GM12878 (cell line): ENCODE data around the gene GNB3. TPM values are rescaled to one million over a fixed set of nuclear protein-coding genes. Genes with fewer than 3 reads are reported as not detected.

Source experiments
- ATF2 ChIP-seq: IDR thresholded peaks from 2 replicates; pipeline ENCODE4 v1.6.1; 2012; ENCODE audit warnings: low read length, inconsistent platforms
- CUX1 ChIP-seq: IDR thresholded peaks from 2 replicates; pipeline ENCODE4 v1.6.1; 2012; ENCODE audit warnings: improper control_type of control experiment, low read depth, low read length; ENCODE audit not compliant: insufficient replicate concordance
- HDAC6 ChIP-seq: fragments of 200-600 bp; sonication (generic); IDR thresholded peaks from one replicate; pipeline ENCODE4 v1.8.0; 2017; ENCODE audit warnings: antibody characterized with exemption; ENCODE audit not compliant: unreplicated experiment
- KDM1A ChIP-seq: fragments of 200-600 bp; sonication (generic); IDR thresholded peaks from 2 replicates; pipeline ENCODE4 v1.6.1; 2016; ENCODE audit warnings: borderline replicate concordance
- WRNIP1 ChIP-seq: IDR thresholded peaks from 2 replicates; pipeline ENCODE4 v1.6.1; 2011; ENCODE audit warnings: low read depth, low read length, improper control_type of control experiment, borderline replicate concordance
- ZNF622 ChIP-seq: fragments of 450-650 bp; IDR thresholded peaks from 2 replicates; pipeline ENCODE4 v1.6.1; 2017; ENCODE audit warnings: mild to moderate bottlenecking, inconsistent platforms
- ZNF687 ChIP-seq: fragments of 450-650 bp; IDR thresholded peaks from 2 replicates; pipeline ENCODE4 v1.6.1; 2017; ENCODE audit warnings: mild to moderate bottlenecking, moderate library complexity
- polyA plus RNA-seq, 11 experiments: library from polyadenylated mRNA; depleted of rRNA in 4 of 11; unstranded in 6 of 11; stranded (reverse) in 5 of 11; fragments of >200 nt; fragmentation: Nextera tagmentation in 4 of 11; fragmentation: Illumina TruSeq in 1 of 11; extraction: Ambion mirVana in 4 of 11; extraction: Trizol in 1 of 11; gene quantifications; 1 replicate in 1 of 11; 2 replicates in 10 of 11; pipeline versions ENCODE4 v1.2.1 to v1.2.3, GENCODE V29; 2011 to 2016; ENCODE audit warnings: inconsistent platforms in 2 of 11, missing spikeins in 2 of 11, low read depth in 1 of 11
- total RNA-seq, 4 experiments: library from RNA; depleted of rRNA in 3 of 4; stranded (reverse); fragments of >200 nt in 3 of 4; fragmentation: Illumina TruSeq in 1 of 4; extraction: Trizol in 1 of 4; gene quantifications; 2 replicates each; pipeline versions ENCODE4 v1.2.1 to v1.2.3, GENCODE V29; 2013 to 2021
- TF ChIP-seq, protein P1 (sequence below): fragments of 450-650 bp; IDR thresholded peaks from 2 replicates; pipeline ENCODE4 v1.6.1; 2017; ENCODE audit warnings: mild to moderate bottlenecking
- TF ChIP-seq, protein P2 (sequence below): fragments of 450-650 bp; IDR thresholded peaks from 2 replicates; pipeline ENCODE4 v1.6.1; 2018; ENCODE audit warnings: mild to moderate bottlenecking, low read depth, moderate library complexity; ENCODE audit not compliant: partially characterized antibody

Gene GNB3
- total and polyA plus RNA-seq, 10 of the 15 experiments (the other 5 are each of a cell fraction or from before 2014, with no cell fraction given): 0.05 to 1.1 (median 0.36) TPM

DNA sequence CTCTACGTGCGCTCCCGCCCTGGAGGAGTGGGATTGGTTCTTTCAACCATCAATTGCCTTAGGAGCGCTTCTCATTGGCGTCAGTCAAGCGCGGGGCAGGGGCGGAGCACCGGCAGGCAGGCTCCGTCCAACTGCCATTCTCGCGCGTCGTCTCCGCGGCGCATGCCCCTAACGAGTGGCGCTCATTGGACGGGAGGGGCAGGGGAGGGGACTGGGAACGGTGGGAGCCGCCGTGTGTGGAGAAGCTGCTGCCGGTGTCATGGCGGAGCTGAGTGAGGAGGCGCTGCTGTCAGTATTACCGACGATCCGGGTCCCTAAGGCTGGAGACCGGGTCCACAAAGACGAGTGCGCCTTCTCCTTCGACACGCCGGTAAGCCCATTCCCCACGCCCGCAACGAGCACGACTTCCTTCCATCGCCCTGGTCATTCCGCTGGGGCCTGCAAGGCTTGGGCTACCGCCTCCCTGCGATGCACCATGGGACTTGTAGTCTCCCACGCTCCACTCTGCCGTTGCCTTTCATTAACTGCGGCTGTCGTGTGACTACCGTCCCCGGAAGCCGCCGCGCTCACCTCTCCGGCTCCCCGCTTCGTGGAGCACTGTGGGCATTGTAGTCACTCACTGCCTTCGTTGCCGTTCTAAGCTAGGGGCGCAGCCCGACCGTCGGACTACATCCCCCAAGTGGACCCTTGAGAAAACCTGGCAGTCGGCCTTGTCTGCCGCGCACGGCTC is 11.4 kb downstream of the GNB3 start, which contains the start of gene USP5 (continued):
- TF ChIP-seq ZNF687: no peak
- no peak for TF ChIP-seq ATF2
- TF ChIP-seq, protein P1, sequence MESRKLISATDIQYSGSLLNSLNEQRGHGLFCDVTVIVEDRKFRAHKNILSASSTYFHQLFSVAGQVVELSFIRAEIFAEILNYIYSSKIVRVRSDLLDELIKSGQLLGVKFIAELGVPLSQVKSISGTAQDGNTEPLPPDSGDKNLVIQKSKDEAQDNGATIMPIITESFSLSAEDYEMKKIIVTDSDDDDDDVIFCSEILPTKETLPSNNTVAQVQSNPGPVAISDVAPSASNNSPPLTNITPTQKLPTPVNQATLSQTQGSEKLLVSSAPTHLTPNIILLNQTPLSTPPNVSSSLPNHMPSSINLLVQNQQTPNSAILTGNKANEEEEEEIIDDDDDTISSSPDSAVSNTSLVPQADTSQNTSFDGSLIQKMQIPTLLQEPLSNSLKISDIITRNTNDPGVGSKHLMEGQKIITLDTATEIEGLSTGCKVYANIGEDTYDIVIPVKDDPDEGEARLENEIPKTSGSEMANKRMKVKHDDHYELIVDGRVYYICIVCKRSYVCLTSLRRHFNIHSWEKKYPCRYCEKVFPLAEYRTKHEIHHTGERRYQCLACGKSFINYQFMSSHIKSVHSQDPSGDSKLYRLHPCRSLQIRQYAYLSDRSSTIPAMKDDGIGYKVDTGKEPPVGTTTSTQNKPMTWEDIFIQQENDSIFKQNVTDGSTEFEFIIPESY: 0 out of 2 replicates have a peak, but pooled peaks have one; percentile 39
- no peak for TF ChIP-seq HDAC6
- no peak for TF ChIP-seq KDM1A
- TF ChIP-seq ZNF622: no peak
- TF ChIP-seq, protein P2, sequence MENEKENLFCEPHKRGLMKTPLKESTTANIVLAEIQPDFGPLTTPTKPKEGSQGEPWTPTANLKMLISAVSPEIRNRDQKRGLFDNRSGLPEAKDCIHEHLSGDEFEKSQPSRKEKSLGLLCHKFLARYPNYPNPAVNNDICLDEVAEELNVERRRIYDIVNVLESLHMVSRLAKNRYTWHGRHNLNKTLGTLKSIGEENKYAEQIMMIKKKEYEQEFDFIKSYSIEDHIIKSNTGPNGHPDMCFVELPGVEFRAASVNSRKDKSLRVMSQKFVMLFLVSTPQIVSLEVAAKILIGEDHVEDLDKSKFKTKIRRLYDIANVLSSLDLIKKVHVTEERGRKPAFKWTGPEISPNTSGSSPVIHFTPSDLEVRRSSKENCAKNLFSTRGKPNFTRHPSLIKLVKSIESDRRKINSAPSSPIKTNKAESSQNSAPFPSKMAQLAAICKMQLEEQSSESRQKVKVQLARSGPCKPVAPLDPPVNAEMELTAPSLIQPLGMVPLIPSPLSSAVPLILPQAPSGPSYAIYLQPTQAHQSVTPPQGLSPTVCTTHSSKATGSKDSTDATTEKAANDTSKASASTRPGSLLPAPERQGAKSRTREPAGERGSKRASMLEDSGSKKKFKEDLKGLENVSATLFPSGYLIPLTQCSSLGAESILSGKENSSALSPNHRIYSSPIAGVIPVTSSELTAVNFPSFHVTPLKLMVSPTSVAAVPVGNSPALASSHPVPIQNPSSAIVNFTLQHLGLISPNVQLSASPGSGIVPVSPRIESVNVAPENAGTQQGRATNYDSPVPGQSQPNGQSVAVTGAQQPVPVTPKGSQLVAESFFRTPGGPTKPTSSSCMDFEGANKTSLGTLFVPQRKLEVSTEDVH: peak; percentile 82
- TF ChIP-seq CUX1: no peak
- TF ChIP-seq WRNIP1: no peak
